ENCODE results near the gene CABLES2. TPM values are rescaled to one million over a fixed set of nuclear protein-coding genes. Genes with fewer than 3 reads are reported as not detected.

CABLES2 gene
- total and polyA plus RNA-seq, 2 of the 4 experiments (the other 2 are of a cell fraction): 1.4 to 5.1 TPM

- no peak overlapping the region for H3K9ac ChIP-seq (ENCODE audit: low read depth, low read length)
- H3K4ac ChIP-seq (ENCODE audit: low read depth, low read length): no peak overlapping the region
- H2BK20ac ChIP-seq (ENCODE audit: low read depth, low read length): no peak overlapping the region
- peaks cover 3% of the 10 kb centered on the region for H3K4me1 ChIP-seq (ENCODE audit: control insufficient read depth, insufficient read depth, low read length)
- no peak overlapping the region for H3K23ac ChIP-seq (ENCODE audit: low read depth, low read length)
- H2AK5ac ChIP-seq (ENCODE audit: low read depth, low read length): no peak overlapping the region
- H4K91ac ChIP-seq (ENCODE audit: insufficient read depth, low read depth, low read length): no peak overlapping the region
- H3K27me3 ChIP-seq (ENCODE audit: control insufficient read depth, insufficient read depth, low read length): no peaks in the 10 kb centered on the region
- no peak overlapping the region for H2BK5ac ChIP-seq (ENCODE audit: low read depth, low read length, poor library complexity, severe bottlenecking)
- no peak overlapping the region for H3K4me3 ChIP-seq (ENCODE audit: insufficient read depth, low read depth, low read length)
- H4K20me1 ChIP-seq (ENCODE audit: insufficient read depth, low read length): peaks cover 42% of the 10 kb centered on the region
- H3K14ac ChIP-seq (replicated peaks; ENCODE audit: low read depth, low read length): no peak overlapping the region
- H3K27ac ChIP-seq (ENCODE audit: insufficient read depth, low read length): no peak overlapping the region
- no peak overlapping the region for H2AFZ ChIP-seq (replicated peaks; ENCODE audit: low read length, poor library complexity)
- WGBS, 2 experiments (ENCODE audit: extremely low coverage in 2 of 2, insufficient read length in 1 of 2): 89% methylated on average over 8 of the region's 21 CpGs; no CpG with 5 or more reads in 1 of the 2 experiments
- in situ Hi-C loops (cut with MboI; ENCODE audit: low sequenced_read_pairs): loop anchor here (25.0 kb wide), 1 partner anchor 380 kb away; no protein-coding TSS in a partner anchor
- H3K18ac ChIP-seq (ENCODE audit: low read depth, low read length): no peak overlapping the region
- POLR2A ChIA-PET (ENCODE audit: unreplicated experiment): no interaction called here
- ATAC-seq (ENCODE audit: low read depth) (no peak; the same call in 1 of the 2 replicates), DNase-seq (no peak)
- no peak overlapping the region for H3K56ac ChIP-seq (ENCODE audit: extremely low read depth, insufficient read depth, low read length)
- no peak overlapping the region for H2AK9ac ChIP-seq (replicated peaks; ENCODE audit: low read depth, low read length, poor library complexity)
- H2BK15ac ChIP-seq (ENCODE audit: low read depth, low read length): no peak overlapping the region
- no peak overlapping the region for H3K4me2 ChIP-seq (ENCODE audit: low read depth, low read length)
- no peak overlapping the region for H2BK120ac ChIP-seq (ENCODE audit: low read depth, low read length)
- 0 out of 2 replicates have a peak, but pooled peaks cover 8% of the 10 kb centered on the region for H3K9me1 ChIP-seq (ENCODE audit: insufficient read depth, low read length)
- H3K79me1 ChIP-seq (ENCODE audit: low read depth in 1 of 2, low read length in 2 of 2): peaks cover 24 to 38% of the 10 kb centered on the region in 2 experiments
- BruUV-seq (replicated peaks): no TSS peak
- H3K36me3 ChIP-seq (ENCODE audit: control insufficient read depth, insufficient read depth, low read length): peaks cover 51% of the 10 kb centered on the region
- dilution Hi-C loops (cut with HindIII; ENCODE audit: low sequenced_read_pairs, unreplicated experiment): loop anchor here (25.0 kb wide), 1 partner anchor 105 kb away; no protein-coding TSS in a partner anchor
- H4K8ac ChIP-seq (ENCODE audit: low read depth in 2 of 2, low read length in 2 of 2): no peak overlapping the region
- no peaks in the 10 kb centered on the region for H3K9me3 ChIP-seq (ENCODE audit: control insufficient read depth, insufficient read depth, low read length)
- no peak overlapping the region for H4K5ac ChIP-seq (ENCODE audit: low read depth, low read length)
- CTCF ChIA-PET: no interaction called here
- intact Hi-C loops (cut with micrococcal nuclease): no loop called here
- TF ChIP-seq MXI1 (IDR thresholded peaks at IDR 0.05; ENCODE audit: borderline replicate concordance, low read depth, low read length) (no peak), CHD1 (IDR thresholded peaks at IDR 0.05; ENCODE audit: low read depth, low read length) (no peak), RAD21 (IDR thresholded peaks at IDR 0.05; ENCODE audit: low read length) (no peak), RCOR1 (IDR thresholded peaks at IDR 0.05; ENCODE audit: insufficient replicate concordance, low read length) (no peak), BHLHE40 (IDR thresholded peaks at IDR 0.05; ENCODE audit: low read depth, low read length) (no peak), SMC3 (IDR thresholded peaks at IDR 0.05; ENCODE audit: low read depth, low read length) (no peak), FOS (IDR thresholded peaks at IDR 0.05; ENCODE audit: low read depth, low read length) (no peak), MAZ (IDR thresholded peaks at IDR 0.05; ENCODE audit: borderline replicate concordance, low read depth, low read length) (no peak), MAFK (IDR thresholded peaks at IDR 0.05; ENCODE audit: low read depth, low read length) (no peak), RFX5 (IDR thresholded peaks at IDR 0.05; ENCODE audit: low read depth, low read length) (no peak), POLR2A (IDR thresholded peaks at IDR 0.05; ENCODE audit: low read depth, low read length) (no peak), NFE2L2 (IDR thresholded peaks at IDR 0.05; ENCODE audit: low read depth, low read length) (no peak)
- TF ChIP-seq, protein P1, sequence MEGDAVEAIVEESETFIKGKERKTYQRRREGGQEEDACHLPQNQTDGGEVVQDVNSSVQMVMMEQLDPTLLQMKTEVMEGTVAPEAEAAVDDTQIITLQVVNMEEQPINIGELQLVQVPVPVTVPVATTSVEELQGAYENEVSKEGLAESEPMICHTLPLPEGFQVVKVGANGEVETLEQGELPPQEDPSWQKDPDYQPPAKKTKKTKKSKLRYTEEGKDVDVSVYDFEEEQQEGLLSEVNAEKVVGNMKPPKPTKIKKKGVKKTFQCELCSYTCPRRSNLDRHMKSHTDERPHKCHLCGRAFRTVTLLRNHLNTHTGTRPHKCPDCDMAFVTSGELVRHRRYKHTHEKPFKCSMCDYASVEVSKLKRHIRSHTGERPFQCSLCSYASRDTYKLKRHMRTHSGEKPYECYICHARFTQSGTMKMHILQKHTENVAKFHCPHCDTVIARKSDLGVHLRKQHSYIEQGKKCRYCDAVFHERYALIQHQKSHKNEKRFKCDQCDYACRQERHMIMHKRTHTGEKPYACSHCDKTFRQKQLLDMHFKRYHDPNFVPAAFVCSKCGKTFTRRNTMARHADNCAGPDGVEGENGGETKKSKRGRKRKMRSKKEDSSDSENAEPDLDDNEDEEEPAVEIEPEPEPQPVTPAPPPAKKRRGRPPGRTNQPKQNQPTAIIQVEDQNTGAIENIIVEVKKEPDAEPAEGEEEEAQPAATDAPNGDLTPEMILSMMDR (conservative IDR thresholded peaks at IDR 0.05; ENCODE audit: low read depth, low read length): no peak
- TF ChIP-seq, protein P2, sequence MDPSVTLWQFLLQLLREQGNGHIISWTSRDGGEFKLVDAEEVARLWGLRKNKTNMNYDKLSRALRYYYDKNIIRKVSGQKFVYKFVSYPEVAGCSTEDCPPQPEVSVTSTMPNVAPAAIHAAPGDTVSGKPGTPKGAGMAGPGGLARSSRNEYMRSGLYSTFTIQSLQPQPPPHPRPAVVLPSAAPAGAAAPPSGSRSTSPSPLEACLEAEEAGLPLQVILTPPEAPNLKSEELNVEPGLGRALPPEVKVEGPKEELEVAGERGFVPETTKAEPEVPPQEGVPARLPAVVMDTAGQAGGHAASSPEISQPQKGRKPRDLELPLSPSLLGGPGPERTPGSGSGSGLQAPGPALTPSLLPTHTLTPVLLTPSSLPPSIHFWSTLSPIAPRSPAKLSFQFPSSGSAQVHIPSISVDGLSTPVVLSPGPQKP (IDR thresholded peaks at IDR 0.05; ENCODE audit: borderline replicate concordance, low read depth, low read length): no peak
- TF ChIP-seq, protein P3, sequence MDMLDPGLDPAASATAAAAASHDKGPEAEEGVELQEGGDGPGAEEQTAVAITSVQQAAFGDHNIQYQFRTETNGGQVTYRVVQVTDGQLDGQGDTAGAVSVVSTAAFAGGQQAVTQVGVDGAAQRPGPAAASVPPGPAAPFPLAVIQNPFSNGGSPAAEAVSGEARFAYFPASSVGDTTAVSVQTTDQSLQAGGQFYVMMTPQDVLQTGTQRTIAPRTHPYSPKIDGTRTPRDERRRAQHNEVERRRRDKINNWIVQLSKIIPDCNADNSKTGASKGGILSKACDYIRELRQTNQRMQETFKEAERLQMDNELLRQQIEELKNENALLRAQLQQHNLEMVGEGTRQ (IDR thresholded peaks at IDR 0.05; ENCODE audit: low read depth, low read length): no peak
These were observed 14.3 kb downstream of the CABLES2 start for GRCh38 chr20:62392621-62393334.

Data from IMR-90 (cell line).